Measurements from ENCODE around the gene APOL1.

- TF ChIP-seq CTCF (IDR thresholded peaks at IDR 0.05; ENCODE audit: low read depth, low read length) (no peak), MAX (IDR thresholded peaks at IDR 0.05; ENCODE audit: low read depth, low read length) (no peak), POLR2A (IDR thresholded peaks at IDR 0.05; ENCODE audit: extremely low read depth, insufficient read length) (no peak)
These were observed 43.8 kb downstream of the APOL1 start for GRCh38 chr22:36296690-36297089.

Data from NB4 (cell line).